OCI-LY7 (cell line): ENCODE results near the gene TAS2R38. TPM values are rescaled to one million over a fixed set of nuclear protein-coding genes. Genes with fewer than 3 reads are reported as not detected.

ENCODE experiments used
- BruUV-seq: library from RNA; stranded (reverse); fragments of 400-500 nt; replicated peaks from 2 replicates; lab custom pipeline; 2021; lab: Mats Ljungman, UMichigan
- CTCF ChIA-PET: fragments of 300-600 bp; sonication (Branson Sonifier 250); formaldehyde crosslinking; loops from one replicate; lab custom pipeline; 2022; ENCODE audit warnings: antibody characterized with exemption; ENCODE audit not compliant: unreplicated experiment; lab: Charles Lee
- POLR2A ChIA-PET: fragments of 300-600 bp; sonication (Branson Sonifier 250); formaldehyde crosslinking; loops from one replicate; lab custom pipeline; 2022; ENCODE audit warnings: antibody characterized with exemption; lab: Charles Lee
- DNase-seq: peaks from one replicate; pipeline ENCODE4 v3.0.0-alpha.2; 2015; ENCODE audit warnings: low spot score
- H2AFZ ChIP-seq: fragments of 200-600 bp; sonication (generic), shearing (Covaris generic); 2 replicates; pipeline ENCODE4 v1.6.1; 2014; ENCODE audit warnings: mild to moderate bottlenecking, antibody characterized with exemption, low read length, moderate library complexity
- H3K27ac ChIP-seq: fragments of 200-600 bp; sonication (generic); 2 replicates; pipeline ENCODE4 v1.5.1; 2014; ENCODE audit warnings: mixed run types, low read depth, mild to moderate bottlenecking, moderate library complexity, low read length, inconsistent platforms; ENCODE audit not compliant: poor library complexity, severe bottlenecking
- H3K36me3 ChIP-seq: fragments of 200-600 bp; sonication (generic); 2 replicates; pipeline ENCODE4 v1.6.1; 2014; ENCODE audit warnings: mild to moderate bottlenecking, antibody characterized with exemption, low read length, moderate library complexity, mixed read lengths; ENCODE audit not compliant: insufficient read depth
- H3K4me1 ChIP-seq: fragments of 200-600 bp; sonication (generic); 2 replicates; pipeline ENCODE4 v1.5.1; 2014; ENCODE audit warnings: mild to moderate bottlenecking, low read length; ENCODE audit not compliant: insufficient read depth, poor library complexity, severe bottlenecking
- H3K4me2 ChIP-seq: fragments of 200-600 bp; sonication (generic); 2 replicates; pipeline ENCODE4 v1.6.1; 2014; ENCODE audit warnings: mild to moderate bottlenecking, low read length
- H3K4me3 ChIP-seq: fragments of 200-600 bp; sonication (generic); 2 replicates; pipeline ENCODE4 v1.5.1; 2014; ENCODE audit warnings: mild to moderate bottlenecking, low read depth, low read length; ENCODE audit not compliant: poor library complexity, severe bottlenecking
- H3K79me2 ChIP-seq: fragments of 200-600 bp; sonication (generic); 2 replicates; pipeline ENCODE4 v1.6.1; 2016; ENCODE audit warnings: low read depth, mild to moderate bottlenecking, low read length, moderate library complexity, mixed read lengths; ENCODE audit not compliant: insufficient read depth
- H3K9me2 ChIP-seq: fragments of 200-600 bp; sonication (generic); 2 replicates; pipeline ENCODE4 v1.6.1; 2016; ENCODE audit warnings: mild to moderate bottlenecking, low read length, mixed read lengths; ENCODE audit not compliant: insufficient read depth
- H3K9me3 ChIP-seq: fragments of 200-600 bp; sonication (generic); 2 replicates; pipeline ENCODE4 v1.6.1; 2014; ENCODE audit warnings: mild to moderate bottlenecking, mixed run types, low read length, mixed read lengths
- H4K20me1 ChIP-seq: fragments of 200-600 bp; sonication (generic); 2 replicates; pipeline ENCODE4 v1.6.1; 2014; ENCODE audit warnings: mild to moderate bottlenecking, antibody characterized with exemption, low read length, moderate library complexity, mixed read lengths; ENCODE audit not compliant: insufficient read depth
- CTCF ChIP-seq: fragments of 200-600 bp; sonication (generic); conservative IDR thresholded peaks from 2 replicates; pipeline ENCODE4 v1.5.1; 2014; ENCODE audit warnings: mild to moderate bottlenecking, antibody characterized with exemption, low read length, moderate library complexity, mixed read lengths
- EZH2phosphoT487 ChIP-seq: fragments of 200-600 bp; sonication (generic); IDR thresholded peaks from 2 replicates; pipeline ENCODE4 v1.6.1; 2018; ENCODE audit warnings: low read depth, borderline replicate concordance, mild to moderate bottlenecking, mixed run types, antibody characterized with exemption, low read length, moderate library complexity, mixed read lengths
- intact Hi-C: fragments of 100-400 bp; cut with micrococcal nuclease; formaldehyde crosslinking; loops from one replicate; pipeline ENCODE4 v1.10.0; 2022; ENCODE audit not compliant: unreplicated experiment
- total RNA-seq, 2 experiments: library from RNA; depleted of rRNA in 1 of 2; stranded (reverse); fragments of >200 nt in 1 of 2; shearing (Covaris generic) in 1 of 2; gene quantifications; 2 replicates each; pipeline ENCODE4 v1.2.3, GENCODE V29; 2014 to 2022

Gene TAS2R38
- total RNA-seq, 2 experiments from 2014 or later, result not detected

GRCh38 chr7:142009187-142009586 lies 35.6 kb upstream of the TAS2R38 start:
- no peak overlapping the region for H3K4me3 ChIP-seq
- DNase-seq, result no peak
- H2AFZ ChIP-seq, result no peak overlapping the region
- ChIA-PET POLR2A (interaction anchor here (0.6 to 1.3 kb wide), 2 partner anchors 15 to 290 kb away, joined by 3 read pairs; no protein-coding TSS in a partner anchor), CTCF (no interaction called here)
- no peaks in the 10 kb centered on the region for H3K79me2 ChIP-seq
- no peaks in the 10 kb centered on the region for H4K20me1 ChIP-seq
- no peak overlapping the region for H3K27ac ChIP-seq
- BruUV-seq, result no TSS peak
- intact Hi-C loops, result no loop called here
- H3K4me1 ChIP-seq, result no peaks in the 10 kb centered on the region
- no peak overlapping the region for H3K4me2 ChIP-seq
- no peak for TF ChIP-seq EZH2phosphoT487
- TF ChIP-seq CTCF, result no peak
- H3K9me2 ChIP-seq, result no peaks in the 10 kb centered on the region
- no peaks in the 10 kb centered on the region for H3K36me3 ChIP-seq
- H3K9me3 ChIP-seq, result no peaks in the 10 kb centered on the region

- no peak overlapping the region for H2AFZ ChIP-seq
- H3K9me2 ChIP-seq, result no peaks in the 10 kb centered on the region
- no peaks in the 10 kb centered on the region for H3K79me2 ChIP-seq
- H4K20me1 ChIP-seq, result no peaks in the 10 kb centered on the region
- no peak for DNase-seq
- no peak overlapping the region for H3K4me3 ChIP-seq
- no peak overlapping the region for H3K27ac ChIP-seq
- CTCF ChIA-PET, result no interaction called here
- POLR2A ChIA-PET, result interaction anchor here (0.6 kb wide), 1 partner anchor 1397 kb away, joined by 3 read pairs; no protein-coding TSS in a partner anchor
- no peaks in the 10 kb centered on the region for H3K36me3 ChIP-seq
- no peak for TF ChIP-seq CTCF
- TF ChIP-seq EZH2phosphoT487, result no peak
- intact Hi-C loops, result no loop called here
- H3K4me1 ChIP-seq, result no peaks in the 10 kb centered on the region
- H3K4me2 ChIP-seq, result no peak overlapping the region
- no TSS peak for BruUV-seq
- no peaks in the 10 kb centered on the region for H3K9me3 ChIP-seq
Observed at GRCh38 chr7:142006577-142006976, 33.0 kb upstream of the TAS2R38 start.

- Histone ChIP-seq H3K4me1 (no peaks in the 10 kb centered on the region), H3K27ac (no peak overlapping the region), H3K79me2 (no peaks in the 10 kb centered on the region), H3K36me3 (no peaks in the 10 kb centered on the region), H3K4me3 (no peak overlapping the region), H3K4me2 (no peak overlapping the region), H4K20me1 (no peaks in the 10 kb centered on the region), H3K9me3 (no peaks in the 10 kb centered on the region), H2AFZ (no peak overlapping the region), H3K9me2 (no peaks in the 10 kb centered on the region)
- ChIA-PET CTCF (no interaction called here), POLR2A (no interaction called here)
- intact Hi-C loops, result no loop called here
- DNase-seq, result no peak
- no TSS peak for BruUV-seq
- TF ChIP-seq EZH2phosphoT487, result no peak
- TF ChIP-seq CTCF, result no peak
Observed at GRCh38 chr7:142002179-142002578, 28.6 kb upstream of the TAS2R38 start.
